K562 (cell line): ENCODE results near the gene EEF1AKMT4. TPM values are rescaled to one million over a fixed set of nuclear protein-coding genes. Genes with fewer than 3 reads are reported as not detected.

Experiments
- BACH1 ChIP-seq: fragments of 200-800 bp; sonication (Bioruptor generic); IDR thresholded peaks from 2 replicates; pipeline ENCODE4 v1.6.1; 2016; ENCODE audit warnings: missing genetic modification characterization, missing compliant biosample characterization
- CEBPG ChIP-seq, 3 experiments: fragments of 200-800 bp in 1 of 3; sonication (Bioruptor generic) in 1 of 3; sonication (generic) in 1 of 3; formaldehyde crosslinking in 1 of 3; IDR thresholded peaks in 2 of 3; conservative IDR thresholded peaks in 1 of 3; 2 replicates each; pipeline versions ENCODE4 v1.6.1 to v1.8.0; 2016 to 2022; ENCODE audit warnings: missing compliant biosample characterization in 2 of 3, missing genetic modification characterization in 2 of 3, mild to moderate bottlenecking in 1 of 3, missing genetic modification reagents in 1 of 3
- ERF ChIP-seq: fragments of 450-650 bp; formaldehyde crosslinking; IDR thresholded peaks from 2 replicates; pipeline ENCODE4 v1.4.0; 2020; ENCODE audit warnings: mild to moderate bottlenecking, mixed read lengths
- ESRRB ChIP-seq: fragments of 250-450 bp; sonication (Bioruptor Pico); IDR thresholded peaks from 2 replicates; pipeline ENCODE4 v1.5.0; 2020; ENCODE audit warnings: mild to moderate bottlenecking, moderate library complexity, borderline replicate concordance
- GMEB1 ChIP-seq: fragments of 250-450 bp; sonication (Bioruptor Pico); IDR thresholded peaks from 2 replicates; pipeline ENCODE4 v1.4.0; 2020; ENCODE audit warnings: mild to moderate bottlenecking
- HMGXB4 ChIP-seq: sonication (generic); formaldehyde crosslinking; IDR thresholded peaks from 2 replicates; pipeline ENCODE4 v1.8.1; 2023; ENCODE audit warnings: mild to moderate bottlenecking, missing genetic modification reagents
- KDM5B ChIP-seq: fragments of 200-600 bp; sonication (generic); IDR thresholded peaks from 2 replicates; pipeline ENCODE4 v1.6.1; 2012; ENCODE audit warnings: low read depth, mild to moderate bottlenecking, moderate library complexity, low read length, control low read depth, inconsistent platforms; ENCODE audit not compliant: insufficient replicate concordance
- MAFG ChIP-seq: fragments of 450-650 bp; conservative IDR thresholded peaks from 2 replicates; pipeline ENCODE4 v1.6.1; 2016; ENCODE audit warnings: missing genetic modification characterization, missing compliant biosample characterization
- PCBP1 ChIP-seq: fragments of 200-400 bp; formaldehyde crosslinking; IDR thresholded peaks from 2 replicates; pipeline ENCODE4 v1.6.1; 2018; ENCODE audit warnings: mild to moderate bottlenecking, low read depth, low read length; ENCODE audit not compliant: poor library complexity, severe bottlenecking
- PHB2 ChIP-seq: fragments of 450-650 bp; IDR thresholded peaks from 2 replicates; pipeline ENCODE4 v1.6.1; 2017; ENCODE audit warnings: low read depth
- SMAD1 ChIP-seq: fragments of 150-350 bp; IDR thresholded peaks from 2 replicates; pipeline ENCODE4 v1.6.1; 2014; ENCODE audit warnings: low read length, low read depth; ENCODE audit not compliant: partially characterized antibody
- SMARCB1 ChIP-seq: IDR thresholded peaks from 2 replicates; pipeline ENCODE4 v1.6.1; 2011; ENCODE audit warnings: improper control_type of control experiment, low read depth; ENCODE audit not compliant: insufficient read length
- STAT6 ChIP-seq: sonication (generic); formaldehyde crosslinking; IDR thresholded peaks from 2 replicates; pipeline ENCODE4 v1.8.1; 2023; ENCODE audit warnings: mild to moderate bottlenecking, missing genetic modification reagents
- TEAD2 ChIP-seq: fragments of 450-650 bp; IDR thresholded peaks from 2 replicates; pipeline ENCODE4 v1.6.1; 2016; ENCODE audit warnings: missing genetic modification characterization, control low read depth, missing compliant biosample characterization
- ZBED1 ChIP-seq: IDR thresholded peaks from 2 replicates; pipeline ENCODE4 v1.6.1; 2014
- ZBTB43 ChIP-seq: sonication (generic); formaldehyde crosslinking; IDR thresholded peaks from 2 replicates; pipeline ENCODE4 v1.8.0; 2023; ENCODE audit warnings: mild to moderate bottlenecking, missing genetic modification reagents
- ZC3H11A ChIP-seq: IDR thresholded peaks from 2 replicates; pipeline ENCODE4 v1.6.1; 2012; ENCODE audit warnings: low read depth, low read length, improper control_type of control experiment
- ZEB2 ChIP-seq: fragments of 450-650 bp; IDR thresholded peaks from 2 replicates; pipeline ENCODE4 v1.6.1; 2016
- ZNF347 ChIP-seq: fragments of 450-650 bp; formaldehyde crosslinking; IDR thresholded peaks from 2 replicates; pipeline ENCODE4 v1.4.0; 2020; ENCODE audit warnings: low read depth, mild to moderate bottlenecking, moderate library complexity
- ZNF695 ChIP-seq: fragments of 450-650 bp; formaldehyde crosslinking; IDR thresholded peaks from 2 replicates; pipeline ENCODE4 v1.4.0; 2020; ENCODE audit warnings: mild to moderate bottlenecking, moderate library complexity
- ZNF707 ChIP-seq: fragments of 250-450 bp; sonication (Bioruptor Pico); conservative IDR thresholded peaks from 2 replicates; pipeline ENCODE4 v1.8.0; 2022; ENCODE audit warnings: inconsistent platforms, mild to moderate bottlenecking, moderate library complexity
- polyA plus RNA-seq, 8 experiments: library from polyadenylated mRNA; depleted of rRNA in 4 of 8; stranded (reverse) in 5 of 8; unstranded in 3 of 8; fragments of >200 nt; fragmentation: Nextera tagmentation in 2 of 8; fragmentation: Illumina TruSeq in 1 of 8; extraction: Ambion mirVana in 2 of 8; extraction: Trizol in 1 of 8; gene quantifications; 2 replicates each; pipeline versions ENCODE4 v1.2.1 to v1.2.3, GENCODE V29; 2011 to 2014; ENCODE audit warnings: inconsistent platforms in 1 of 8, missing spikeins in 1 of 8
- total RNA-seq, 7 experiments: library from RNA; depleted of rRNA in 6 of 7; stranded (reverse); fragments of >200 nt in 6 of 7; fragmentation: Illumina TruSeq in 2 of 7; extraction: Trizol in 2 of 7; gene quantifications; 2 replicates each; pipeline versions ENCODE4 v1.2.1 to v1.2.3, GENCODE V29; 2011 to 2021; ENCODE audit warnings: low replicate concordance in 1 of 7

Gene EEF1AKMT4
- total and polyA plus RNA-seq, 9 of the 15 experiments (the other 6 are each of a cell fraction or from before 2014, with no cell fraction given): 10.3 to 49.4 (median 18.9) TPM

- no peak for TF ChIP-seq TEAD2 (tag)
- no peak for TF ChIP-seq ZNF695 (CRISPR knock-in tag)
- no peak for TF ChIP-seq ZEB2
- TF ChIP-seq GMEB1 (CRISPR knock-in tag): no peak; the same call in 1 of the 2 replicates
- TF ChIP-seq ZNF347: no peak
- TF ChIP-seq ESRRB: no peak
- TF ChIP-seq PCBP1: peak; percentile 44
- TF ChIP-seq HMGXB4 (CRISPR knock-in tag): no peak; the same call in 1 of the 2 replicates
- no peak for TF ChIP-seq BACH1
- TF ChIP-seq STAT6 (CRISPR knock-in tag): no peak
- TF ChIP-seq ZBTB43 (CRISPR knock-in tag): no peak
- TF ChIP-seq SMAD1: no peak
- TF ChIP-seq MAFG (tag): no peak
- TF ChIP-seq KDM5B: peak; percentile 90
- no peak for TF ChIP-seq ZBED1
- TF ChIP-seq SMARCB1: no peak
- TF ChIP-seq ZNF707 (CRISPR knock-in tag): no peak
- TF ChIP-seq PHB2: no peak
- peak; percentile 62; the same call in 1 of the 2 replicates for TF ChIP-seq ERF (CRISPR knock-in tag)
- TF ChIP-seq ZC3H11A: no peak
- no peak for TF ChIP-seq CEBPG (CRISPR knock-in tag; IDR thresholded peaks at IDR 0.05)
- no peak for TF ChIP-seq CEBPG (tag; conservative IDR thresholded peaks at IDR 0.05 in 1 of 2, IDR thresholded peaks at IDR 0.05 in 1 of 2)
Measured at GRCh38 chr3:184298759-184299487, 49.5 kb downstream of the EEF1AKMT4 start, which contains the start of gene PSMD2 (continued).
